ENCODE results near the gene PIGBOS1.
A peak's percentile ranks its signal among the peaks of the same experiment; 100 is the strongest.
"Not testable (repeated sequence)": the region's sequence is repeated elsewhere in the genome, so short reads cannot be mapped to it uniquely, and the experiment has no call there.

PIGBOS1 gene

GRCh38 chr15:55290528-55291057 lies 28.3 kb downstream of the PIGBOS1 start:
- peak; percentile 90 for DNase-seq

- peak; percentile 79 for DNase-seq
These were observed 29.0 kb downstream of the PIGBOS1 start, which contains the start of gene RAB27A for GRCh38 chr15:55289746-55290527. Gene RAB27A, minus strand, starts transcription at chr15:55289813. Its CDS starts 54,879 bp downstream, at chr15:55234934.

- DNase-seq = peak; percentile 53
These were observed 29.7 kb downstream of the PIGBOS1 start for GRCh38 chr15:55289011-55289745.

- DNase-seq = no peak
These were observed 30.8 kb downstream of the PIGBOS1 start for GRCh38 chr15:55288006-55288717.

GRCh38 chr15:55286442-55287189 lies 32.3 kb downstream of the PIGBOS1 start:
- DNase-seq = not testable (repeated sequence)

- no peak for DNase-seq
These were observed 34.5 kb downstream of the PIGBOS1 start for GRCh38 chr15:55284426-55284825.

- DNase-seq = no peak
These were observed 35.4 kb downstream of the PIGBOS1 start for GRCh38 chr15:55283379-55284147.

GRCh38 chr15:55282284-55282833 lies 36.6 kb downstream of the PIGBOS1 start:
- no peak for DNase-seq

GRCh38 chr15:55281517-55282228 lies 37.2 kb downstream of the PIGBOS1 start:
- no peak for DNase-seq

- not testable (repeated sequence) for DNase-seq
These were observed 38.3 kb downstream of the PIGBOS1 start for GRCh38 chr15:55280589-55280988.

- no peak for DNase-seq
These were observed 39.1 kb downstream of the PIGBOS1 start for GRCh38 chr15:55279746-55280351.

- no peak for DNase-seq
These were observed 39.7 kb downstream of the PIGBOS1 start for GRCh38 chr15:55279100-55279745.

- no peak for DNase-seq
These were observed 41.2 kb downstream of the PIGBOS1 start for GRCh38 chr15:55277715-55278114.

- peak; percentile 29 for DNase-seq
These were observed 41.8 kb downstream of the PIGBOS1 start for GRCh38 chr15:55277116-55277564.

- no peak for DNase-seq
These were observed 42.6 kb downstream of the PIGBOS1 start for GRCh38 chr15:55276324-55276723.

GRCh38 chr15:55270291-55270690 lies 48.6 kb downstream of the PIGBOS1 start:
- DNase-seq = no peak

GRCh38 chr15:55268176-55268695 lies 50.7 kb downstream of the PIGBOS1 start:
- no peak for DNase-seq

GRCh38 chr15:55267401-55268175 lies 51.3 kb downstream of the PIGBOS1 start:
- DNase-seq = peak; percentile 54
